Gastrocnemius medialis (tissue), 4 donors: ENCODE measurements around the gene MCEMP1. TPM values are rescaled to one million over a fixed set of nuclear protein-coding genes. Genes with fewer than 3 reads are reported as not detected.

ENCODE experiments used
- ATAC-seq, 2 donors: fragments of 150-250 bp; one replicate each; pipeline ENCODE4 v1.9.1; 2016
- DNase-seq, 2 donors: peaks; one replicate each; pipeline ENCODE4 v3.0.0-alpha.2; 2019
- H3K27ac ChIP-seq, 4 donors: fragments of 200-600 bp; sonication (generic); 1 replicate in 1 of 4; 2 replicates in 3 of 4; pipeline ENCODE4 v1.5.1; 2016 to 2018; ENCODE audit warnings: mild to moderate bottlenecking in 2 of 4, moderate library complexity in 1 of 4
- H3K27me3 ChIP-seq, 3 donors: fragments of 200-600 bp; sonication (generic) in 2 of 3; 1 replicate in 1 of 3; 2 replicates in 2 of 3; pipeline versions ENCODE4 v1.5.1 to v1.6.0; 2016 to 2019; ENCODE audit warnings: mild to moderate bottlenecking in 1 of 3, moderate library complexity in 1 of 3
- H3K36me3 ChIP-seq, 2 donors: fragments of 200-600 bp; sonication (generic) in 1 of 2; one replicate each; pipeline ENCODE4 v1.5.1; 2017 to 2018
- H3K4me1 ChIP-seq, 2 donors: fragments of 200-600 bp; sonication (generic) in 1 of 2; one replicate each; pipeline ENCODE4 v1.5.1; 2016 to 2017; ENCODE audit warnings: mild to moderate bottlenecking in 2 of 2
- H3K4me3 ChIP-seq, 4 donors: fragments of 200-600 bp; sonication (generic) in 3 of 4; 1 replicate in 1 of 4; 2 replicates in 3 of 4; pipeline ENCODE4 v1.5.1; 2016 to 2019; ENCODE audit warnings: mild to moderate bottlenecking in 2 of 4
- H3K9me3 ChIP-seq, 3 donors: fragments of 200-600 bp; sonication (generic) in 2 of 3; 1 replicate in 1 of 3; 2 replicates in 2 of 3; pipeline ENCODE4 v1.5.1; 2016 to 2019
- POLR2A ChIP-seq, 2 donors: fragments of 450-650 bp; IDR thresholded peaks; one replicate each; pipeline ENCODE4 v1.6.1; 2017; ENCODE audit warnings: antibody characterized with exemption in 2 of 2, mild to moderate bottlenecking in 2 of 2, moderate library complexity in 2 of 2
- in situ Hi-C, 4 donors: fragments of 200-750 bp; cut with MboI; loops; one replicate each; pipeline versions ENCODE4 v1.15.0 to v1.8.0; 2017; ENCODE audit warnings: low sequenced_read_pairs in 4 of 4
- intact Hi-C: fragments of 100-400 bp; cut with DNase I; formaldehyde crosslinking; loops from one replicate; pipeline ENCODE4 v1.15.1; 2023; ENCODE audit warnings: low total_unique reads
- total RNA-seq, 4 donors: library from RNA; depleted of rRNA; stranded (reverse); fragments of >200 nt; gene quantifications; one replicate each; pipeline versions ENCODE4 v1.1.0 to v1.2.3, GENCODE V29; 2016
- TF ChIP-seq, protein P1 (sequence below), 5 experiments: fragments of 450-650 bp in 3 of 5; fragments of 200-600 bp in 2 of 5; sonication (generic) in 2 of 5; IDR thresholded peaks in 4 of 5; conservative IDR thresholded peaks in 1 of 5; 1 replicate in 4 of 5; 2 replicates in 1 of 5; pipeline ENCODE4 v1.5.1; 2016 to 2019; ENCODE audit warnings: antibody characterized with exemption in 5 of 5, mild to moderate bottlenecking in 3 of 5, moderate library complexity in 3 of 5

The MCEMP1 gene
- total RNA-seq, 4 donors from 2014 or later, result 0.16 to 1.2 TPM; not detected in 2

DNA sequence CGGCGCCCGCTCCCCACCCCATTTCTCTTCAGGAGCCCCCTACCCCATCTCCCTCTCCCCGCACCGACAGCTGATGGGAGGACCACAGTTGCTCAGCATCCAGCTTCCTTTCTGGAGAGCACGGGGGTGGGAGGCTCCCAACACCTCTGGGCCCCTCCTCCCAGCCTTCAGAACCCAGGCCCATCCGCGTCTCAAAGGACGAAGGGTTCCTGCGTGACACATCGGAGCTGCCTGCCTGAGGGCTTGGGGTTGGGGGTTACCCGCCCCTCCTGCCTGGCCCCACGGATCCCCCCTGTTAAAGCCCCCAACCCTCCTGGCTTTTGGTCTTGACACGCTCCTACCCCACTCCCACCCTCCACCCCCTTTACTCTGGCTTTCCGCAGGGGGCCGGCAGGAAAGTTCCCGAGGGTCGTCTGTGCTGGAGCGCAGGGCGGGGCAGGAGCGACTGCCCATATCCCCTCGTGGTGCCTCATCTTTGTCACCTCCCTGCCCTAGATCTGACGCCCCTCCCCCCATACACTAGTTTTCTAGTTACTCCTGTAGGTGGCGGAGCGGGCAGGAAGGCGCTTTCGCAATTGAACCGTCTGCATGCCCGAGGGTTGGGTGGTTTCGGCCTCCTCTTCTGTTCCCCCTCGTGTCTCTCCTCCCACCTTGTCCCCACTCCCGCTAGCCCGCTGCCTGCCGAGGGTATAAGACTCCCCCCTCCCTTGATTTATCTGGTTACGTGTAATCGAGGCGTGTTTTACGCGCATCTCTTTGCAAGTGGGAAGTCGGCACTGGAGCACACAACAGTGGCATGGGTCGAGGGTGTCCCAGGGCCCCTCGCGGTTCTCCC, 4.7 kb downstream of the MCEMP1 start:
- TF ChIP-seq, protein P1, sequence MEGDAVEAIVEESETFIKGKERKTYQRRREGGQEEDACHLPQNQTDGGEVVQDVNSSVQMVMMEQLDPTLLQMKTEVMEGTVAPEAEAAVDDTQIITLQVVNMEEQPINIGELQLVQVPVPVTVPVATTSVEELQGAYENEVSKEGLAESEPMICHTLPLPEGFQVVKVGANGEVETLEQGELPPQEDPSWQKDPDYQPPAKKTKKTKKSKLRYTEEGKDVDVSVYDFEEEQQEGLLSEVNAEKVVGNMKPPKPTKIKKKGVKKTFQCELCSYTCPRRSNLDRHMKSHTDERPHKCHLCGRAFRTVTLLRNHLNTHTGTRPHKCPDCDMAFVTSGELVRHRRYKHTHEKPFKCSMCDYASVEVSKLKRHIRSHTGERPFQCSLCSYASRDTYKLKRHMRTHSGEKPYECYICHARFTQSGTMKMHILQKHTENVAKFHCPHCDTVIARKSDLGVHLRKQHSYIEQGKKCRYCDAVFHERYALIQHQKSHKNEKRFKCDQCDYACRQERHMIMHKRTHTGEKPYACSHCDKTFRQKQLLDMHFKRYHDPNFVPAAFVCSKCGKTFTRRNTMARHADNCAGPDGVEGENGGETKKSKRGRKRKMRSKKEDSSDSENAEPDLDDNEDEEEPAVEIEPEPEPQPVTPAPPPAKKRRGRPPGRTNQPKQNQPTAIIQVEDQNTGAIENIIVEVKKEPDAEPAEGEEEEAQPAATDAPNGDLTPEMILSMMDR (IDR thresholded peaks at IDR 0.05 in 4 of 5, conservative IDR thresholded peaks at IDR 0.05 in 1 of 5), result peak in 4 of 5 experiments; percentile 11 to 53 (median 32)
- no peak for TF ChIP-seq POLR2A (IDR thresholded peaks at IDR 0.05)
- H3K9me3 ChIP-seq, result no peaks in the 10 kb centered on the region
- peak overlapping the region; percentile 83 to 94 (median 92) for H3K27ac ChIP-seq
- peak; percentile 59 to 72 for ATAC-seq
- in situ Hi-C loops, result loop anchor here in 1 of 4 donors (5.0 kb wide), 1 partner anchor 109 kb away; no protein-coding TSS in a partner anchor
- peaks cover 0 to 3% (median 0%) of the 10 kb centered on the region in 3 donors for H3K27me3 ChIP-seq
- H3K4me3 ChIP-seq, result peak overlapping the region; percentile 91 to 100 (median 94)
- intact Hi-C loops, result loop anchor here (2.0 to 10.0 kb wide), 2 partner anchors 119 to 327 kb away; no protein-coding TSS in a partner anchor
- H3K36me3 ChIP-seq, result peaks cover 0 to 22% of the 10 kb centered on the region in 2 donors
- H3K4me1 ChIP-seq, result peaks cover 4 to 9% of the 10 kb centered on the region in 2 donors
- DNase-seq, result peak; percentile 68 to 78

DNA sequence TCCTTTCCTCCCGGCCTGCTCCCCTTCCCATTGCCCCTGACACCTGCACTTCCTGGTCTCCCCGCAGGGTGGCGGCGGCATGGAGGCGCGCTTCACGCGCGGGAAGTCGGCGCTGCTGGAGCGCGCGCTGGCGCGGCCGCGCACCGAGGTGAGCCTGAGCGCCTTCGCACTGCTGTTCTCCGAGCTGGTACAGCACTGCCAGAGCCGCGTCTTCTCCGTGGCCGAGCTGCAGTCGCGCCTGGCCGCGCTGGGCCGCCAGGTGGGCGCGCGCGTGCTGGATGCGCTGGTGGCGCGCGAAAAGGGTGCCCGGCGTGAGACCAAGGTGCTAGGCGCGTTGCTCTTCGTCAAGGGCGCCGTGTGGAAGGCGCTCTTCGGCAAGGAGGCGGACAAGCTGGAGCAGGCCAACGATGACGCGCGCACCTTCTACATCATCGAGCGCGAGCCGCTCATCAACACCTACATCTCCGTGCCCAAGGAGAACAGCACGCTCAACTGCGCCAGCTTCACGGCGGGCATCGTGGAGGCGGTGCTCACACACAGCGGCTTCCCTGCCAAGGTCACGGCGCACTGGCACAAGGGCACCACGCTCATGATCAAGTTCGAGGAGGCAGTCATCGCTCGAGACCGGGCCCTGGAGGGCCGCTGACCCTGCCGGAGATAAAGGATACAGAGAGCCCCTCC, 5.4 kb downstream of the MCEMP1 start:
- no peak for DNase-seq
- Histone ChIP-seq H3K27ac (peak overlapping the region in 3 of 4 donors; percentile 83 to 93 (median 90)), H3K4me1 (peaks cover 4 to 9% of the 10 kb centered on the region in 2 donors), H3K9me3 (no peaks in the 10 kb centered on the region), H3K36me3 (peaks cover 0 to 22% of the 10 kb centered on the region in 2 donors), H3K4me3 (peak overlapping the region in 3 of 4 donors; percentile 91 to 100 (median 94)), H3K27me3 (no peaks in the 10 kb centered on the region)
- in situ Hi-C loops (loop anchor here in 1 of 4 donors (5.0 kb wide), 1 partner anchor 110 kb away; no protein-coding TSS in a partner anchor), intact Hi-C loops (loop anchor here (10.0 kb wide), 1 partner anchor 328 kb away; no protein-coding TSS in a partner anchor)
- TF ChIP-seq POLR2A (IDR thresholded peaks at IDR 0.05), result no peak
- TF ChIP-seq, protein P1 (IDR thresholded peaks at IDR 0.05 in 4 of 5, conservative IDR thresholded peaks at IDR 0.05 in 1 of 5), result no peak
- ATAC-seq, result no peak

DNA sequence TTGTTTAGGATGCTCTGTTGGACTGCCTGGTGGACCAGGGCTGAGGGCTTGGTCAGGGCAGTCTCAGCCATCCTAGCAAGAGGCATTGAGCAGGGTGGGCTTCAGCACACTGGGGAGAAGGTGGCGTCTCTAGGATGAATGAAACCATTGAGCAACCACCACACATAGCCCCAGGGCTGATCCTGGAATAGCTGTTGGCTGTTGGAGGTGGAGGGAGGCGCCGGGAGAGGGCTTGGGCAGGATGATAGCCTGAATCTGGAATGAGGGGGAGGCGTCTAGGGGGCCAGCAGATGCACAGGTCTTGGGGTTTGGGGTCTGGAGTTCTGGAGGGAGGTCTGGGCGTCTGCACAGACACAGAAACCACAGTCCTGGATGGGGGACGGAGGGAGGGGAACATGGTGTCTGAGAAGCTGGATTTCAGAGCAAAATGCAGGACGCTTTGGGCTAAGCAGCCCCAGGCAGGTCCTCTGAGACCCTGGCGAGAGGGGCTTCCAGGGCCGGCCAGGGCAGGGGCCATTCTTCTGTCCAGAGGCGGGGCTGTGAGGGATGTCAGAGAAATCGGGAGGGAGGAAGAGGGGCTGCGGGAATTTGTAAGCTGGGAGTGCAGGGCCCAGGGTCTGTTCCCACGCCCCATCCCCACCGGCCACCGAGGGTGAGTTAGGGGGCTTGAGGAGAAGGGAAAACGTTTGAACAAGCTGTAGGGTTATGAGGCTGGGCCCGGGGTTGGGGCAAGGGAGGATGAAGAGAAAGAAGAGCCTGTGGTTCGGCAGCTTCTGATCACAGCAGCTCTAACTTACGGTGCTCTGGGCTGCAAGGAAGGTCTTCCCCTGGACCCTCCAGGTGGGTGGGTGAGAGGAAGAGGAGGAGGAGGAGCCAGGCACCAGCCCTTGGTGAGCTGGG, 8.9 kb downstream of the MCEMP1 start:
- TF ChIP-seq POLR2A (IDR thresholded peaks at IDR 0.05), result no peak
- TF ChIP-seq, protein P1 (IDR thresholded peaks at IDR 0.05 in 4 of 5, conservative IDR thresholded peaks at IDR 0.05 in 1 of 5), result no peak
- in situ Hi-C loops, result no loop called here
- peaks cover 0 to 22% of the 10 kb centered on the region in 2 donors for H3K36me3 ChIP-seq
- H3K9me3 ChIP-seq, result no peaks in the 10 kb centered on the region
- H3K27ac ChIP-seq, result no peak overlapping the region
- H3K4me1 ChIP-seq, result peaks cover 4 to 9% of the 10 kb centered on the region in 2 donors
- no peak for DNase-seq
- intact Hi-C loops, result loop anchor here (10.0 kb wide), 1 partner anchor 331 kb away; no protein-coding TSS in a partner anchor
- ATAC-seq, result no peak
- H3K27me3 ChIP-seq, result peaks cover 3 to 16% (median 8%) of the 10 kb centered on the region in 3 donors
- no peak overlapping the region for H3K4me3 ChIP-seq

DNA sequence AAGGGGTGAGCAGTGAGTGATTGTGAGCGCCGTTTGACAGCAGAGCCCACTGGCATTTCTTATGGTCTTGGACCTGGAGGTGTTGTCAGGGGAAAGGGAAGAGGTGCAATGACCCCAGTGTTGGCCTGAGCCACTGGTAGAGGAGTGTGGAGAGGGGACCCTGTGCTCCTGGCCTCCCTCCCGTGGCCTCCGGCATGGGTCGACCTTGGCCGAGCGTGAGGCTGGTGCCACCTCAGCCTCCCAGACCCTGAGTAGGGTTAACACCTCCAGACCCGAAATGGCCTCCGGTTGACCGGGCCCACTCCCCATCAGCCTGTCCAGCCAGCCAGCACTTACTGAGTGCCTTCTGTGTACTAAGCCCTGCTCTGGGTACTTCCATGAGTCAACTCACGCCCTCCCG, 10.3 kb downstream of the MCEMP1 start:
- TF ChIP-seq, protein P1 (IDR thresholded peaks at IDR 0.05 in 4 of 5, conservative IDR thresholded peaks at IDR 0.05 in 1 of 5), result no peak
- TF ChIP-seq POLR2A (IDR thresholded peaks at IDR 0.05), result no peak
- Histone ChIP-seq H3K36me3 (peaks cover 0 to 22% of the 10 kb centered on the region in 2 donors), H3K4me1 (no peaks in the 10 kb centered on the region), H3K4me3 (no peak overlapping the region), H3K9me3 (no peaks in the 10 kb centered on the region), H3K27me3 (peaks cover 3 to 16% (median 12%) of the 10 kb centered on the region in 3 donors), H3K27ac (no peak overlapping the region)
- ATAC-seq, result no peak
- intact Hi-C loops (loop anchor here (10.0 kb wide), 1 partner anchor 332 kb away; no protein-coding TSS in a partner anchor), in situ Hi-C loops (no loop called here)
- no peak for DNase-seq
